Liver (tissue), 3 donors: ENCODE results near the gene ADCY3.

ENCODE experiments used
- FOXA1 ChIP-seq: IDR thresholded peaks from 2 replicates; pipeline ENCODE4 v1.6.1; 2016; ENCODE audit warnings: antibody characterized with exemption
- RAD21 ChIP-seq, 2 donors: IDR thresholded peaks; 2 replicates each; pipeline ENCODE4 v1.6.1; 2016; ENCODE audit warnings: antibody characterized with exemption in 2 of 2, mild to moderate bottlenecking in 2 of 2
- YY1 ChIP-seq: IDR thresholded peaks from 2 replicates; pipeline ENCODE4 v1.6.1; 2016; ENCODE audit warnings: antibody characterized with exemption, mild to moderate bottlenecking
- TF ChIP-seq, protein P1 (sequence below): fragments of 150-350 bp; IDR thresholded peaks from 2 replicates; pipeline ENCODE4 v1.5.1; 2017; ENCODE audit warnings: improper control_type of control experiment, low read depth, low read length; ENCODE audit not compliant: missing input control
- TF ChIP-seq, protein P2 (sequence below): IDR thresholded peaks from 2 replicates; pipeline ENCODE4 v1.6.1; 2016; ENCODE audit warnings: antibody characterized with exemption, mild to moderate bottlenecking
- donor health status: healthy.
- donor health status: healthy.

DNA sequence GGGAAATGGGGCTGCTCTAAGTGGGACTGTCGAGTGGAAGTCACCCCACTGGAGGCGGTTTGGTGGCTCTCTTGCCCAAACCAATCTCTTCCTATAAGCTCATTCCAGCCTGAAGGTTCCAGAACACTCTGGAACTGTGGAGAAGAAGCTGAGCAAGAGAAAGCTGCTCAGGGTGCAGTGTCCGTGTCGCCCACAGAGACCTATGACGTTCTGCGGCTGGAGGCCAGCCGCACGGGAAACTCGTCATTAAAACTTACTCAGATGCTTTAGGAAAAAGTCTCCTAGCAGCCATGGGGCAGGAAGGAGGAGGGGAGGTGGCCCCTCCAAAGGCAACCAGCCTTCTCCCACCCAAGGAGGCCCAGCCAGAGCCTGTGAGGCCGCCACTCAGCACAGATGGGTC lies 41.7 kb downstream of the ADCY3 start:
- TF ChIP-seq, protein P1, sequence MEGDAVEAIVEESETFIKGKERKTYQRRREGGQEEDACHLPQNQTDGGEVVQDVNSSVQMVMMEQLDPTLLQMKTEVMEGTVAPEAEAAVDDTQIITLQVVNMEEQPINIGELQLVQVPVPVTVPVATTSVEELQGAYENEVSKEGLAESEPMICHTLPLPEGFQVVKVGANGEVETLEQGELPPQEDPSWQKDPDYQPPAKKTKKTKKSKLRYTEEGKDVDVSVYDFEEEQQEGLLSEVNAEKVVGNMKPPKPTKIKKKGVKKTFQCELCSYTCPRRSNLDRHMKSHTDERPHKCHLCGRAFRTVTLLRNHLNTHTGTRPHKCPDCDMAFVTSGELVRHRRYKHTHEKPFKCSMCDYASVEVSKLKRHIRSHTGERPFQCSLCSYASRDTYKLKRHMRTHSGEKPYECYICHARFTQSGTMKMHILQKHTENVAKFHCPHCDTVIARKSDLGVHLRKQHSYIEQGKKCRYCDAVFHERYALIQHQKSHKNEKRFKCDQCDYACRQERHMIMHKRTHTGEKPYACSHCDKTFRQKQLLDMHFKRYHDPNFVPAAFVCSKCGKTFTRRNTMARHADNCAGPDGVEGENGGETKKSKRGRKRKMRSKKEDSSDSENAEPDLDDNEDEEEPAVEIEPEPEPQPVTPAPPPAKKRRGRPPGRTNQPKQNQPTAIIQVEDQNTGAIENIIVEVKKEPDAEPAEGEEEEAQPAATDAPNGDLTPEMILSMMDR: no peak
- TF ChIP-seq RAD21 (IDR thresholded peaks at IDR 0.05) (no peak), FOXA1 (no peak), YY1 (no peak)
- TF ChIP-seq, protein P2, sequence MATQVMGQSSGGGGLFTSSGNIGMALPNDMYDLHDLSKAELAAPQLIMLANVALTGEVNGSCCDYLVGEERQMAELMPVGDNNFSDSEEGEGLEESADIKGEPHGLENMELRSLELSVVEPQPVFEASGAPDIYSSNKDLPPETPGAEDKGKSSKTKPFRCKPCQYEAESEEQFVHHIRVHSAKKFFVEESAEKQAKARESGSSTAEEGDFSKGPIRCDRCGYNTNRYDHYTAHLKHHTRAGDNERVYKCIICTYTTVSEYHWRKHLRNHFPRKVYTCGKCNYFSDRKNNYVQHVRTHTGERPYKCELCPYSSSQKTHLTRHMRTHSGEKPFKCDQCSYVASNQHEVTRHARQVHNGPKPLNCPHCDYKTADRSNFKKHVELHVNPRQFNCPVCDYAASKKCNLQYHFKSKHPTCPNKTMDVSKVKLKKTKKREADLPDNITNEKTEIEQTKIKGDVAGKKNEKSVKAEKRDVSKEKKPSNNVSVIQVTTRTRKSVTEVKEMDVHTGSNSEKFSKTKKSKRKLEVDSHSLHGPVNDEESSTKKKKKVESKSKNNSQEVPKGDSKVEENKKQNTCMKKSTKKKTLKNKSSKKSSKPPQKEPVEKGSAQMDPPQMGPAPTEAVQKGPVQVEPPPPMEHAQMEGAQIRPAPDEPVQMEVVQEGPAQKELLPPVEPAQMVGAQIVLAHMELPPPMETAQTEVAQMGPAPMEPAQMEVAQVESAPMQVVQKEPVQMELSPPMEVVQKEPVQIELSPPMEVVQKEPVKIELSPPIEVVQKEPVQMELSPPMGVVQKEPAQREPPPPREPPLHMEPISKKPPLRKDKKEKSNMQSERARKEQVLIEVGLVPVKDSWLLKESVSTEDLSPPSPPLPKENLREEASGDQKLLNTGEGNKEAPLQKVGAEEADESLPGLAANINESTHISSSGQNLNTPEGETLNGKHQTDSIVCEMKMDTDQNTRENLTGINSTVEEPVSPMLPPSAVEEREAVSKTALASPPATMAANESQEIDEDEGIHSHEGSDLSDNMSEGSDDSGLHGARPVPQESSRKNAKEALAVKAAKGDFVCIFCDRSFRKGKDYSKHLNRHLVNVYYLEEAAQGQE: no peak
